Activated CD4-positive, alpha-beta T cell treated with anti-CD3 and anti-CD28 coated beads for 24 hours (primary cell): ENCODE measurements around the gene LANCL3.
"Not testable (repeated sequence)": the region's sequence is repeated elsewhere in the genome, so short reads cannot be mapped to it uniquely, and the experiment has no call there.

ENCODE experiments used
- DNase-seq, 2 donors: peaks; one replicate each; pipeline ENCODE4 v3.0.0-alpha.2; 2020; ENCODE audit warnings: low read depth in 2 of 2

Gene LANCL3

GRCh38 chrX:37571426-37572107 lies at the start of gene LANCL3:
Gene LANCL3 (plus strand): TSS chrX:37571661. CDS start chrX:37571871, 210 bp downstream.
- DNase-seq, result not testable (repeated sequence)

GRCh38 chrX:37523673-37524072 lies 47.8 kb upstream of the LANCL3 start:
- DNase-seq, result not testable (repeated sequence)

- no peak for DNase-seq
Observed at GRCh38 chrX:37541991-37542390, 29.5 kb upstream of the LANCL3 start.

- no peak for DNase-seq
Observed at GRCh38 chrX:37542791-37543190, 28.7 kb upstream of the LANCL3 start.

- no peak for DNase-seq
Observed at GRCh38 chrX:37543324-37543723, 28.1 kb upstream of the LANCL3 start.

DNA sequence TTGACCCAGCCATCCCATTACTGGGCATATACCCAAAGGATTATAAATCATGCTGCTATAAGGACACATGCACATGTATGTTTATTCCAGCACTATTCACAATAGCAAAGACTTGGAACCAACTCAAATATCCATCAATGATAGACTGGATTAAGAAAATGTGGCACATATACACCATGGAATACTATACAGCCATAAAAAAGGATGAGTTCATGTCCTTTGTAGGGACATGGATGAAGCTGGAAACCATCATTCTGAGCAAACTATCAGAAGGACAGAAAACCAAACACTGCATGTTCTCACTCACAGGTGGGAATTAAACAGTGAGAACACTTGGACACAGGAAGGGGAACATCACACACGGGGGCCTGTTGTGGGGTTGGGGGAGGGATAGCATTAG lies 26.9 kb upstream of the LANCL3 start:
- not testable (repeated sequence) for DNase-seq

GRCh38 chrX:37545066-37545465 lies 26.4 kb upstream of the LANCL3 start:
- no peak for DNase-seq

GRCh38 chrX:37549619-37550018 lies 21.8 kb upstream of the LANCL3 start:
- not testable (repeated sequence) for DNase-seq

DNA sequence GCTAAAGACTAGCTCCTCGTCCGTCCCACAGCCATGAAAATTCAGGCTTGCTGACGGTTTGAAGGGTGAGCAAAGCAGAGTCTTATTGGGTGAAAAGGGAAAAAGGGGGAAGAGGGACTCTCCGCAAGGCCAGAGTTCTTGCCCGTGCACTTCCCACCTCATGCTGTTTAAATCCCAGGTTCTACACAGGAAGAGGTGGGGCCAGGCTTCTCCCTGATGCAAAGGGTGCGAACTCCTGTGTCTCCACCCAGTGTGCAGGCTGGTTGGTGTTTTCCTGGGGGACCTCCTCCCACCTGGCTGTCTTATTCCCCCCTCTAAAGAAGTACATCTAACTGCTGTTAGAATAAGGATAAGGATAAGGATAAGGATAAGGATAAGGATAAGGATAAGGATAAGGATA lies 18.0 kb upstream of the LANCL3 start:
- DNase-seq, result no peak

- DNase-seq, result not testable (repeated sequence)
Observed at GRCh38 chrX:37565254-37565653, 6.2 kb upstream of the LANCL3 start.

DNA sequence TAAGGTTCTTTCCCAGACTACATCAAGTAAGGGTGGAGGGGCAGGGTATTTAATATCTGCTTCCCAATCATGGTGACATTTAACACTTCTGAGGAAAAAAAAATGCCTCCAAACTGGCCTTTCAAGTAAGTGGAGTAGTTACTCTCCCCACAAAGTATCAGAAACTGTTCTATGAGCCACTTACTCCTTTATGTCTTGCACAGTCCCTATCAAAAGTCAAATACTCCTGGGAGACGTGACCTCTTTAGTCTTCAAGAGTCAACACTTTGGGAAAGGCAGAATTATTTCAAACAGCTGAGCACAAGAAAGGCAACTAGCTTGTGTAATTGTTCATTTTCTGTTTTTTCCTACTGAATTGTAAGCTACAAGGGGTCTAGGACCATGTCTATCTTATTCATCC lies 1.1 kb upstream of the LANCL3 start:
- DNase-seq, result not testable (repeated sequence)

- DNase-seq, result not testable (repeated sequence)
Observed at GRCh38 chrX:37572108-37572587, 687 bp downstream of the LANCL3 start.

- DNase-seq, result not testable (repeated sequence)
Observed at GRCh38 chrX:37573121-37573520, 1.7 kb downstream of the LANCL3 start.

- DNase-seq, result no peak
Observed at GRCh38 chrX:37578045-37578444, 6.6 kb downstream of the LANCL3 start.

DNA sequence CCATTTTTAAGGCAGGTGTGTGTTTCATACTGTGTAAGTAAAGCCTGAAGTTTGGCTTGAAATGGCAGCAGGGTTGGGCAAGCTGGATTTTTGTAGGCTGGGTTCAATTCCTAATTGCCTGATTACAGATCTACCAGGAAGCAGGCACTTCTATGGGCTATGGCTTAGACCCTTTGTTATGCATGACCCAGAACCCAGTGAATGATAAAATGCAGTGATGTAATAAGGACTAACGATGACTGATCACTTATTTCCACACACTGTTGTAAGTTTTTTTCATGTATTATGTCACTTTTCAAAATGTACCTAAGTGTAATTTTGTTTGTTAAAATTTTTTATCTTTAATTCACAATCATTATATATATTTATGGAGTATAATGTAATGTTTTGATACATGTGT lies 8.6 kb downstream of the LANCL3 start:
- no peak for DNase-seq

GRCh38 chrX:37587337-37587736 lies 15.9 kb downstream of the LANCL3 start:
- DNase-seq, result not testable (repeated sequence)

- no peak for DNase-seq
Observed at GRCh38 chrX:37590047-37590446, 18.6 kb downstream of the LANCL3 start.

DNA sequence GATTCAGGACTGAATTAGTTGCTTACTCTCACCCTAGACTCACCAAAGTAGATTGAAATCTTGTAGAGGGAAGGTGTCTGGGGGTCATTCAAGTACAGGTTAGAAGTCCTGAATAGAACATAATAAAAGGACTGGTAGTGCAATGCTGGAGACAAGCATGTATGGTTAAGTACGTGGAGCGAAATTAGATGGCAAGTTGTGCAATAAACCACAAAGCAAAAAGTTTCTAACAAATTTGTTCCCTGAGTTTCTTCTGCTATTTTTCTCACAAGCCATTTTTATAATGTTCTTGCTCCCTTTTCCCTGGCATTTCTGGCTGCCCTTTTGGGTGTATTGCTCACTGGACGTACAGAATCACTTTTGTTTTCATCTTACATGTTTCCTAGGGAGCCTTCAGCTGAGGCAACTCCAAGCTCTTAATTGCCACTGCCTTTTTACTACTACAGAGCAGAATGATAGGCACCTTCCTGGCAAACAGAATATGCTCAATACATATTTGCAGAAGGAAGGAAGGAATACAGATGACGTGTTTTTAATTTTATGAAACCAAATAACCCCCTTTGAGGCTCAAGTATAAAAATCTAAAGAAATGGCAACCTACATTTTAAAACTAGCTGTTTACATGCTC lies 23.4 kb downstream of the LANCL3 start:
- DNase-seq, result no peak

DNA sequence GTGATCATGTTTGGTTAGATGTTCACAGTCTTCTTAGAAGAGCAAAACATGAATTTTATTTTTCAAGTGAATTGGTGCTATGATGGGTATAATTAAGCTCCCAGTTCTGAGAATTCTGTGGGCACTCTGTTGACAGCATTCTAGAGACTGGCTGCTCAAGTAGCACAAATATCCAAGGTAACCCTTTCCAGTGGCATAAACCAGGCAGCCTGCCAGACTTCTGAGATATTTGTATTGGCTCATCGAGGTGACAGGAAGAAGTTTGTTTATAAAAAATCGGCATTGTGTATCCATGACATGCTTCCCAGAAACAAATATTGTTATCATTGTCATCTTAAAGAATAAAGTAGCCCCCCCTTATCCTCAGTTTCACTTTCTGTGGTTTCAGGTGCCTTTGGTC lies 28.3 kb downstream of the LANCL3 start:
- DNase-seq, result no peak

DNA sequence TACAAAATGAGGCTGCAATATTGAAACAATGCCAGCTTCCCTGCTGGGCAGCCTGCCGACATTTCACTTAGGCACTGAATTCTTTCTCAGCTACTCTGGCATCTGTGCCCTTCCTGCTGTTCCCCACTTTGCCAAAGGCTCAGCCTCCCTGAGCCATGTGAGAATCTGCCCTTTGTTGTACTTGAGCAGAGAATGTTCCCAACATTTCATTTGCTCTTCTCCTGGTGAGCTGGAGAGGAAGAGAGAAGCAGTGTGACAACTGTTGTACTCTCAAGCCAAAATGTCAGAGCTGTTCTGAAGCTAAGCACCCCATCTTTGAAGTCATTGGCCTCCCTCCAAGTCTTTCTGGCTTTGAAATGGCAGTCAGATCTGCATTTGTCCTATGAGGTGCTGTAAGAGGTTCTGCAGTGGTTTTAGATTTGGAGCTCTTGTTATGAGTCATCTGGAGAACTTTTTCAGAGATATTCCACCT lies 32.5 kb downstream of the LANCL3 start:
- DNase-seq, result no peak

DNA sequence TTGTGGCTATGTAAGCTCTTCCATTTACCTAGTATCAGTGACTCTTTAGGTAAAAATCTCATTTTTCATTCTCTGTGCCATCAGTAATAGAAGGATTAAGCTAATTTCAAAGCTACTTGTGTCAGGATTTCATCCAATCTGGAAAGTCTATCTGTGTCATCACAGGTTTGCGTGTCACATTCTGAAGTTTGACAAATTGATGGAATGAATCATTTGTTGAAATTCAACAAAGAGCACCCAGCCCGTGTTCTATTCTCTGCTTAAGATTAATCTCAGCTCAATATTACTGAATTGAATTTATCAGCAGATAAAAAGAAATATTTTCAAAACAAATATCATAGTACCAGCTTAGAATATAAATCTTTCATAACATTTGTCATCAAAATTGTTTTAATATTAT lies 35.8 kb downstream of the LANCL3 start:
- no peak for DNase-seq

- no peak for DNase-seq
Observed at GRCh38 chrX:37608156-37608555, 36.7 kb downstream of the LANCL3 start.

GRCh38 chrX:37609727-37610126 lies 38.3 kb downstream of the LANCL3 start:
- DNase-seq, result no peak
